Measurements from ENCODE around the gene AK8. TPM values are rescaled to one million over a fixed set of nuclear protein-coding genes. Genes with fewer than 3 reads are reported as not detected.

AK8 gene
- total and polyA plus RNA-seq, 2 donors from 2014 or later = 6.2 to 6.3 TPM

- Histone ChIP-seq H3K4me1 (ENCODE audit: control insufficient read depth in 2 of 3, insufficient read depth in 2 of 3, low read depth in 1 of 3, low read length in 3 of 3) (peaks cover 0 to 4% (median 0%) of the 10 kb centered on the region in 3 donors), H3K36me3 (ENCODE audit: control insufficient read depth in 2 of 3, insufficient read depth in 3 of 3, low read length in 3 of 3) (no peaks in the 10 kb centered on the region), H3K9ac (ENCODE audit: low read length in 3 of 3) (no peak overlapping the region), H3K27ac (ENCODE audit: low read depth in 2 of 2, low read length in 2 of 2) (no peak overlapping the region), H3K27me3 (ENCODE audit: control insufficient read depth, insufficient read depth, low read length) (peaks cover 12% of the 10 kb centered on the region), H3K9me3 (ENCODE audit: control insufficient read depth in 2 of 3, insufficient read depth in 1 of 3, low read length in 3 of 3) (no peaks in the 10 kb centered on the region), H3K4me3 (ENCODE audit: low read length in 3 of 3) (no peak overlapping the region)
- FAIRE-seq (no peak), DNase-seq (peak in 3 of 5 donors; percentile 42 to 45 (median 43))
- TF ChIP-seq CTCF (IDR thresholded peaks at IDR 0.05; ENCODE audit: borderline replicate concordance, extremely low read depth, insufficient read depth) = no peak
- intact Hi-C loops (cut with DNase I) = no loop called here
These were observed 134.1 kb downstream of the AK8 start for GRCh38 chr9:132743931-132744479.

- Histone ChIP-seq H3K4me3 (ENCODE audit: low read length in 3 of 3) (no peak overlapping the region), H3K27ac (ENCODE audit: low read depth in 2 of 2, low read length in 2 of 2) (no peak overlapping the region), H3K36me3 (ENCODE audit: control insufficient read depth in 2 of 3, insufficient read depth in 3 of 3, low read length in 3 of 3) (no peaks in the 10 kb centered on the region), H3K9me3 (ENCODE audit: control insufficient read depth in 2 of 3, insufficient read depth in 1 of 3, low read length in 3 of 3) (no peaks in the 10 kb centered on the region), H3K9ac (ENCODE audit: low read length in 3 of 3) (no peak overlapping the region), H3K27me3 (ENCODE audit: control insufficient read depth, insufficient read depth, low read length) (peaks cover 12% of the 10 kb centered on the region), H3K4me1 (ENCODE audit: control insufficient read depth in 2 of 3, insufficient read depth in 2 of 3, low read depth in 1 of 3, low read length in 3 of 3) (peaks cover 0 to 4% (median 0%) of the 10 kb centered on the region in 3 donors)
- FAIRE-seq (no peak), DNase-seq (no peak)
- no peak for TF ChIP-seq CTCF (IDR thresholded peaks at IDR 0.05; ENCODE audit: borderline replicate concordance, extremely low read depth, insufficient read depth)
- intact Hi-C loops (cut with DNase I) = no loop called here
These were observed 135.2 kb downstream of the AK8 start for GRCh38 chr9:132742821-132743311.

- no peak overlapping the region for H3K9ac ChIP-seq (ENCODE audit: low read length in 3 of 3)
- H3K9me3 ChIP-seq (ENCODE audit: control insufficient read depth in 2 of 3, insufficient read depth in 1 of 3, low read length in 3 of 3) = no peaks in the 10 kb centered on the region
- no peak overlapping the region for H3K27ac ChIP-seq (ENCODE audit: low read depth in 2 of 2, low read length in 2 of 2)
- no peak for TF ChIP-seq CTCF (IDR thresholded peaks at IDR 0.05; ENCODE audit: borderline replicate concordance, extremely low read depth, insufficient read depth)
- no peak for FAIRE-seq
- no peaks in the 10 kb centered on the region for H3K36me3 ChIP-seq (ENCODE audit: control insufficient read depth in 2 of 3, insufficient read depth in 3 of 3, low read length in 3 of 3)
- peaks cover 0 to 4% (median 0%) of the 10 kb centered on the region in 3 donors for H3K4me1 ChIP-seq (ENCODE audit: control insufficient read depth in 2 of 3, insufficient read depth in 2 of 3, low read depth in 1 of 3, low read length in 3 of 3)
- no peak overlapping the region for H3K4me3 ChIP-seq (ENCODE audit: low read length in 3 of 3)
- peaks cover 12% of the 10 kb centered on the region for H3K27me3 ChIP-seq (ENCODE audit: control insufficient read depth, insufficient read depth, low read length)
- no peak for DNase-seq
- intact Hi-C loops (cut with DNase I) = no loop called here
These were observed 137.4 kb downstream of the AK8 start for GRCh38 chr9:132740526-132741309.
